Right renal cortex interstitium (tissue), 3 donors: Measurements from ENCODE around the gene AADACL4. TPM values are rescaled to one million over a fixed set of nuclear protein-coding genes. Genes with fewer than 3 reads are reported as not detected.
"Not testable (repeated sequence)": the region's sequence is repeated elsewhere in the genome, so short reads cannot be mapped to it uniquely, and the experiment has no call there.

Experiments
- DNase-seq, 3 donors: peaks; one replicate each; pipeline ENCODE4 v3.0.0-alpha.2; 2013; ENCODE audit warnings: low read depth in 3 of 3, low spot score in 2 of 3
- polyA plus RNA-seq, 3 donors: library from polyadenylated mRNA; unstranded; fragments of 120-200 nt; gene quantifications; one replicate each; pipeline ENCODE4 v1.2.1, GENCODE V29; 2013; ENCODE audit not compliant: insufficient read length in 3 of 3

AADACL4 gene
- polyA plus RNA-seq, 3 donors: 1.4 to 1.7 (median 1.7) TPM

- no peak for DNase-seq
Observed at GRCh38 chr1:12706061-12706460, 62.2 kb downstream of the AADACL4 start.

- no peak for DNase-seq
Observed at GRCh38 chr1:12708396-12709090, 64.7 kb downstream of the AADACL4 start.

- DNase-seq: no peak
Observed at GRCh38 chr1:12709091-12709491, 65.2 kb downstream of the AADACL4 start.

GRCh38 chr1:12709696-12710095 lies 65.8 kb downstream of the AADACL4 start:
- no peak for DNase-seq

GRCh38 chr1:12711536-12711935 lies 67.7 kb downstream of the AADACL4 start:
- no peak for DNase-seq

- no peak for DNase-seq
Observed at GRCh38 chr1:12712076-12712475, 68.2 kb downstream of the AADACL4 start.

- no peak for DNase-seq
Observed at GRCh38 chr1:12712929-12713328, 69.0 kb downstream of the AADACL4 start.

- not testable (repeated sequence) for DNase-seq
Observed at GRCh38 chr1:12713651-12714050, 69.8 kb downstream of the AADACL4 start.

GRCh38 chr1:12714710-12715475 lies 71.0 kb downstream of the AADACL4 start:
- no peak for DNase-seq

GRCh38 chr1:12715896-12716437 lies 72.1 kb downstream of the AADACL4 start, which contains the start of gene AADACL3:
TSS of gene AADACL3 (plus strand) at chr1:12716110. CDS start at chr1:12716177, 67 bp downstream.
- no peak for DNase-seq

Other genes with a start within 250 kb of the AADACL4 start
- gene DHRS3, start 25.9 kb upstream of the AADACL4 start, polyA plus RNA-seq: 10 to 100 TPM; 68.3 to 85.7 (median 68.8) TPM
- not detected for gene AADACL3, start 72.0 kb downstream of the AADACL4 start, polyA plus RNA-seq
- 1 to 10 TPM in 2 of 3 donors, under 1 TPM in 1; 0.82 to 1.5 (median 1.3) TPM for gene CFAP107, start 102.1 kb downstream of the AADACL4 start, polyA plus RNA-seq
- gene PRAMEF12, start 129.7 kb downstream of the AADACL4 start, polyA plus RNA-seq: not detected
- gene PRAMEF1, start 147.3 kb downstream of the AADACL4 start, polyA plus RNA-seq: not detected
- gene PRAMEF11, start 187.3 kb downstream of the AADACL4 start, polyA plus RNA-seq: not detected
- gene HNRNPCL1, start 204.6 kb downstream of the AADACL4 start, polyA plus RNA-seq: under 1 TPM in 2 of 3 donors, not detected in 1; 0.17 to 0.23 TPM
- not detected for gene PRAMEF2, start 213.0 kb downstream of the AADACL4 start, polyA plus RNA-seq
- not detected for gene PRAMEF4, start 242.1 kb downstream of the AADACL4 start, polyA plus RNA-seq